Measurements from ENCODE around the gene FAM3B.
A peak's percentile ranks its signal among the peaks of the same experiment; 100 is the strongest.
"Not testable (repeated sequence)": the region's sequence is repeated elsewhere in the genome, so short reads cannot be mapped to it uniquely, and the experiment has no call there.

The FAM3B gene

DNA sequence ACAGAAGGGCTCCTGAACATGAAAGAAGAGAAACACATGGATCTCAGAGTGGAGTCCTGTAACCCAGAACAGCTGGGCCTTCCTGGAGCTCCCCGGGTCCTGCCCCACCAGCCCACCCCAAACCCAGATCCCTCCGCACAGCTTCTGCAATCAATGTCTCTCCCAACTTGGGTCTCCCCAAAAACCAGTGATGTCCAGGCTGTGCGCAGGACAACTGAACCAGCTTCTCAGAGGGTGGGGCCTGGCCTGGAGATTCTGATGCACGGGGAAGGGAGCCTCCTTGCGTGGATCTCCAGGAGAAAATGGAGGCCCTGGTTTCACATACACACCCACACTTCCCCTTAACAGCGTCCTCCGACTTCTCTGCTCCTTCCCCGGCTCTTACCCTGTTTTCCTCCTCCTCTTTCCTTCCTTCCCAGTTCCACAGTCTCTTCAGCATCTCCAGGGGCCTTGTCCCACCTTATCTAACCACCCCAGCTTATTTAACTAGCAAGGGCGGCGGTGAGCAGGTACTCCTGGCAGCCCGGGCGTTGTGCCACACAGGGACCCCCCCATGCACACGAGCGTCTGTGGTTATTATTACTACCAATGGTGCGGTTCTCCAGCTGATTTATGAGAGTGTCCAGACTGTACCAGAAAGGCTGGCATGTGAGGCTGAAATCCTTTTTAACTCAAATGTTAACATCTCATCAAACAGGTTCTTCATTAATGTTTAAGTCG is 34.0 kb downstream of the FAM3B start:
- no peak for DNase-seq (ENCODE audit: low spot score)

GRCh38 chr21:41357546-41357945 is 40.9 kb downstream of the FAM3B start:
- no peak for DNase-seq (ENCODE audit: low spot score)

DNA sequence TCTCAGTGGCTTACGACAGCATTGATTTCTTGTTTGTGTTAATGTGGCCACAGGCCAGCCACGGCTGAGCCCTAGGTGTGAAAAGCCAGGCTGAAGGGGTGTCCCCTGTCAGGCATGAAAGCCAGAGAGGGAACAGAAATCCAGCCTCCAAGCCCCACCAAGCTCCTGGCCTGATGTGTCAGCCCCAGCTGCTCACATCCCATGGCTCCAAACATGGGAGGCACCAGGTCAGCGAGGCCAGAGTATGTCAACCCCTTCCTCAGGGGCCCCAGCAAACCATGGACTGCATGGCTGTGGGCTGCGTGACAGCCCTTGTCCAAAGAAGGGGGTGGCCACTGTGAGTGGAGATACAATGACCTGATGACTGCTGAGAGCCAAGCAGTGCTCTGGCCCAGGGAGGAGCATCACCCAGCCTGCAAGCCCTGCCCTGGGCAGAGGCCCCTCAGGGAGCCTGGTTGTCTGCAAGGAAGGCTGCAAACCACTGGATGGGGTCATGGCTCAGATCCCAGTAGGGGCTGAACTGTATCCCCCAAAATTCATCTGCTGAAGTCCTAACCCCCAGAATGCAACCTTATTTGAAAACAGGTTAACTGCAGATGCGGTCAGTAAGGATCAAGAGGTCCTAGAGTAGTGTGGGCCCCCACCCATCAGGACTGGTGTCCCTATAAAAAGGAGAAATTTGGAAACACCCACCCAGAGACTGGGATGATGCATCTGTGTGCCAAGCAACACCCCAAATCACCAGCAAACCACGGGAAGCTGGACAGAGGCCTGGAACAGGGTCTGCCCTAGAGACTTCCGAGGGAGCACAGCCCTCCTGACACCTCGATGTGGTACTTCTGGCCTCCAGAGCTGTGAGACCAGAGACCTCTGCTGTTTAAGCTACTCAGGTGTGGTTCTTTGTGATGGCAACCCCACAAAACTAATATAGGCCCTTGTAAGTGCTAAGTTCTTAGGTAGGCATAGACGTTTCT is 41.9 kb downstream of the FAM3B start:
- DNase-seq (ENCODE audit: low spot score) = no peak

DNA sequence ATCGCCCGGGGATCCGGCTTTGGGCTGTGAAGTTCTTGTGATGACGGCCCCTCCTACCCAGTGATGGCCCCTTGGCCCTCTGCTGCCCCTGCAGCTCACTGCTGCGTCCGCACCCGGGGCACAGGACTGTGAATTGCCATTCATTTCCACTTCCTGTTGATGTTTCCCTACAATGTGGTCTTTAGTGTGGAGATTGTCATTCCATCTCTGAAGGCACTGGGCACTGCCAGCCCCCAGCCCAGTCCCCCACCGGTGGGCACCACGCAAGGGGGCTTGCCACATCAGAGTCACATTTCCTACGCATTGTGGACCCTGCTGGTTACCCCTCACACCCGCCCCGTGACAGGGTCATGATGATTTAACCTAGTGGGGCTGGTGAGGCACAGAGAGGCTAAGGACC is 42.7 kb downstream of the FAM3B start:
- DNase-seq (ENCODE audit: low spot score) = no peak

- DNase-seq (ENCODE audit: low spot score) = not testable (repeated sequence)
Observed at GRCh38 chr21:41359754-41360071, 43.1 kb downstream of the FAM3B start.

DNA sequence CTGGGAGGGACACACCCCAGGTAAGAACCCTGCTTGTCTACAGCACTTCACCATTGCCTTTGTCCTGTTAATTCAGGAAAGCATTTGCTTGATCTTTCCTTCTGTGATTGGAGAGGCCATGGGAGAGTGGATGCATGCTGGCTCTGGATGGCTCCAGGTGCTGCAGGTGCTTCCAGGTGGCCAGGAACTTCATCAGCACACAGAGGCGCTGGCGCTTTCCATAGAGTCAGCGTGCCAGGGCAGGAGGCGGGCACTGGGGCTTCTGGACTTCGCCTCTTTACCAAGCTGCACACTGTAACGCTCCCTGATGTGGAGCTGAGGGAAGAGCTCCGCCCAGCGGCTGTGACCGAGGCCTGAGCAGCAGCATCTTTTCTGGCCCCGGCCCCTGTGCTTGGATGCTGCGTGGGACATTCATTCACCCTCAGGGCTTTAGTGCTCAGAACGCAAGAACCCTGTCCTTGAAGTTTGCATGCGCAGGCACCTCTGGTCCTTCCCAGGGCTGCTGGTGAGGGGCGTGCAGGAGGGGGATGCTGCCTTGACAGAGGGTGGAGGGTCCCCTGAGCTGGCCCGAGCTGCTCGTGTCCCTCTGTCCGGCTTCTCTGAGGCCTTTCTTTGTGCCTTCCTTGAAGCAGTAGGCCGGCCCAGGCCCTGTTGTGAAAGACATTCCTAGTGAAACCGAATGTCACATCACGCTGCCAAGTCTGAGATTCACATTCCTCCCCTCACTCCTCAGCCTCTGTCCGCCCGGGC is 43.6 kb downstream of the FAM3B start:
- peak; percentile 43 for DNase-seq (ENCODE audit: low spot score)

DNA sequence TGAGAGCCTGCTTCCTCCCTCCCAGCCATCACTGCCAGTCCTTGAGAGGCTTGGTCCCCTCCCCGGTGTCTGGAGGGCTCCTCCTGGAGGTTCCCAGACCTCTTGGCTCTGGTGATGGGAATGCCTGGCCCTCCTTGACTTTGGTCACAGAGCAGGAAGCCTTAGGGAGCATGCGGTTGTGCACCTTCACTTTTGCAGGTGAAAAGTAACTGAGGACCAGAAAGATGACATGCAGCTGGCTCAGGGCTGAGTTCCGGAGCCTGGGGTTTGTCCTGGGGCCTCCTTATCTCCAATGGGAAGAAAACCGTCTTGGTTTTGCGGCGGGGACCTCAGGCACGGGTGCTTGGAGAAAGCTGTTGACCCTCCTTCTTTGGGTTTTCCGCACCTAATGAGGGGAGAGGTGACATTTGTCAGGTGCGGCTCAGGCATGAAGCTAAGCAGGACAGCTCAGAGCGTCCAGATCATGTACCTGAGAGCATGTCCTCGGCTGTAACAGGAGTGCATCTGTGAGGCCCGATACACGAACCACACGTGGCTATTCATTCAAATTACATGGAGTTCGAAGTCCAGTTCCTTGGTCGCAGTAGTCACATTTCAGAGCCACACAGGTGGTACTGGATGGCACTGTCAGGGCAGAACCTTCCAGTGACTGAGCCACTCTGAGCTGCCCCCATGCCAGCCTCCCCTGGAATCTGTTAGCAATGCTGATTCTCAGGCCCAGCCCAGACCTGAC is 44.6 kb downstream of the FAM3B start:
- no peak for DNase-seq (ENCODE audit: low spot score)

GRCh38 chr21:41361786-41362604 is 45.4 kb downstream of the FAM3B start, which contains the start of gene MX2:
TSS of gene MX2 (plus strand) at chr21:41362027. CDS start at chr21:41376907, 14,880 bp downstream.
- peak; percentile 83 for DNase-seq (ENCODE audit: low spot score)

- no peak for DNase-seq (ENCODE audit: low spot score)
Observed at GRCh38 chr21:41362605-41363369, 46.2 kb downstream of the FAM3B start.

DNA sequence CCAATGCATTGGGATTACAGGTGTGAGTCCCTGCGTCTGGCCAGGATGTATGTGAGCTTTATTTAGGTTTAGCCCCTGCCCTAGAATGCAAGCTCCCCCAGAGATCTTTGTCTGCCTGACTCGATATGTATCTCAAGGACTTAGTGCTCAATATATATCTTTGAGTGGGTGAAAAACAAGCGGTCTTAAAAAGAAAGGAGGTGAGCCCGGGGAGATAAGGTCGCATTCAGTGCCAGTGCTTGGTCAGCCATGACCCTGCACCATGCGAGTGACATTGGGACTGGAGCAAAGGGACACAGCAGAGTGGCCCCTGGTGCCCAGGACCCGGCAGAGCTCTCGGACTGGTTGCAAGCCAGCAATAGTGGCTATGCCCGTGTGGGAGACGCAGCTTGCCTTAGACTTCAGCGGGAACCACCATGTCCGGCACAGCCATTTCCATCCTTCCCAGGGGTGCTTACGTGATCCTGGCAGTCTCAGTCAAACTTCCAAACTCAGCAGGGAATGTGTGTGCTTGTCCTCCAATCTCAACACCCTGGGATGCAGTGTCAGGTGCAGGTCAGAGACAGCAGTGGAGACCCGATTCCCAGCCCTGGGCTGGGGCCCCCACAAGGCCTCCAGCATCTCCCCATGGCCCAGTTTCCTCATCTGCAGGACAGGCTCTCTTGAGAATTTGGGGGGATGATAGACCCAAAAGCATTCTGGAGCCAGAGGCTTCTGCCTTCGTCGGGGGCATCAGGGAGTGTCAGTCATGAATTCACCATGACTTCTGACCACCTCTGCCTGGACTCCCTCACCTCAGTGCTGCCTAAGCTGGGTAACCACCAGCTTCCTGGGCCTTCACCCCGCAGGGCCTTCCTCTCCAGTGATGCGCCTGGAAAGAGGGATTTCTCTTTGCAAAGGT is 47.0 kb downstream of the FAM3B start:
- DNase-seq (ENCODE audit: low spot score) = no peak

- no peak for DNase-seq (ENCODE audit: low spot score)
Observed at GRCh38 chr21:41364308-41364707, 47.7 kb downstream of the FAM3B start.

DNA sequence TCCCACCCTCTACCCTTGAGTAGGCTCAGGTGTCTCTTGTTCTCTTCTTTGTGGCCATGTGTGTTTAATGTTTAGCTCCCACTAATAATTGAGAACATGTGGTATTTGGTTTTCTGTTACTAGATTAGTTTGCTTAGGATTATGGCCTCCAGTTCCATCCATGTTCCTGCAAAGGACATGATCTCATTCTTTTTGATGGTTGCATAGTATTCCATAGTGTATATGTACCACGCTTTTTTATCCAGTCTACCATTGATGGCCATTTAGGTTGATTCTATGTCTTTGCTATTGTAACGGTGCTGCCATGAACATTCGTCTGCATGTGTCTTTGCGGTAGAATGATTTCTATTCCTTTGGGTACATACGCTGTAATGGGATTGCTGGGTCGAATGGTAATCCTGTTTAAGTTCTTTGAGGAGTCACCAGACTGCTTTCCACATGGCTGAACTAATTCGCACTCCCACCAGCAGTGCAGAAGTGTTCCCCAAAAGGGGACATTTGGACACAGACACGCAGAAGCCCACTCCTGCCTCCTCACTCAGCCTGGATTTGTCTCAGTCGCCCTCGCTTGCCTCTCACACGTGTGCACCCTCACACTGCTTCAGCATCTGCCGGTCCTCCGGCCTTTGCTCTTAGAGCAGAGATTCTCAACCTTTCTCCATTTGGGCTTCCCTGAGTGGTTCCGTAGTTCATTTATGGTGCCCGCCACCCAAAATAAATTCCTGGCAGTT is 48.9 kb downstream of the FAM3B start:
- DNase-seq (ENCODE audit: low spot score) = no peak

DNA sequence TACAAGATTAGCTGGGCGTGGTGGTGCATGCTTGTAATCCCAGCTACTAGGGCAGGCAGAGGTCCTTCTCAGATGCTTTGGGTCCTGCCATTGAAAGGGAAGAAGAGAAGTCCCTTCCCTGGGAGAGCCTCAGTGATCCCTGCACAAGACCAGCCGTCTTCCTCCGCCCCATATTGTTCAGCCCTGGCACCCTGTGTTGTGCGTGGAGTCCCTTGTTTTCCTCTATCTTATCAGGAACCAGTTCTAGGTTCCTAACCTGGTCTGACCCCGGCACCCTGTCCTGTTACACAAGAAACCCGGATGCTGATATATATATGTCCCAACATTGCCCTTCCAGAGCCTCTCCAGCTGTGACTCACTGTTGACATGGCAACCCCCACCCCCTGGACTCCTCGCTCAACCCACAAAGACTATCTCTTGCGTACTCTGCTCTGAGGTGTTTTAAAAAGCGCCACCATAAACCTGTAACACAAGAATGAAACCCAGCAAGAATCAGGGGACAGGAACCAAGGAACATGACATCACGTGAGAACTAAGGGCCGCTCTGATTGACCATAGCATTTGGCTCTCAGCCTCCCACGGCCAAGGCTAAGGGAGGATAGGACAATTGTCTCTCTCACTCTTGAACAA is 50.0 kb downstream of the FAM3B start:
- peak; percentile 40 for DNase-seq (ENCODE audit: low spot score)

DNA sequence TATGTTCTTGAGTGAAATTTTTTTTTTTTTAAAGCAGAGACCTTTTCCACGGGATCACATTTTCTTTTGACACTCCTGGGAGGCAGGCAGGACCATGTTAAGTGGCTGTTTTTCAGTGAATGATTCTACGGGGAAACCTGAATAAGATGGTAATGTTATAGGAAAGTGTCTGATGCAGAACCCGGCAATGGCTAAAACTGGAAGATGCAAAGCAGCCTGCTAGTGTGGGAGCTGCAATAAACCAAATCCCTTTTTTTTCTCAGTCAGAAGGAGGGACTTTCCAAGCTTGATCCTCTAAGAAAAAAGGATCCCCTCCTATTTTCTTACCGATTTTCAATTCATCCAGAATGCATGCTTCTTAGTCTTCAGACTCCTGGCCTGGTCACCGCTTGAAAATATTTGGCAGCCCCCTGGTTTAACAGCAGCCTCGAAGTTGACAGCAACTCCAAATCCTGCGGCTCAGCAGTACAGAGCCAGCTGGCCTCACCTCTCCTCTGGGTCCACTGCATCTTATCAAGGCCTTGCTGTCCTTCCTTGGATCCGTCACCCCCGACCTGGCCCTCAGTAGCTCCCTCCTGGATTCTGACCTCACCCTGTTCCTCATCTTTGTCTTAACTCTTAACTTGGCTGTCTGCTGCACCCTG is 50.8 kb downstream of the FAM3B start:
- no peak for DNase-seq (ENCODE audit: low spot score)

- peak; percentile 90 for DNase-seq (ENCODE audit: low spot score)
Observed at GRCh38 chr21:41367945-41368734, 51.5 kb downstream of the FAM3B start.

- peak; percentile 54 for DNase-seq (ENCODE audit: low spot score)
Observed at GRCh38 chr21:41368735-41369104, 52.1 kb downstream of the FAM3B start.

Data from NAMALWA (cell line).